ENCODE results near the gene ACAT1.
A peak's percentile ranks its signal among the peaks of the same experiment; 100 is the strongest.
"Not testable (repeated sequence)": the region's sequence is repeated elsewhere in the genome, so short reads cannot be mapped to it uniquely, and the experiment has no call there.

Gene ACAT1

DNA sequence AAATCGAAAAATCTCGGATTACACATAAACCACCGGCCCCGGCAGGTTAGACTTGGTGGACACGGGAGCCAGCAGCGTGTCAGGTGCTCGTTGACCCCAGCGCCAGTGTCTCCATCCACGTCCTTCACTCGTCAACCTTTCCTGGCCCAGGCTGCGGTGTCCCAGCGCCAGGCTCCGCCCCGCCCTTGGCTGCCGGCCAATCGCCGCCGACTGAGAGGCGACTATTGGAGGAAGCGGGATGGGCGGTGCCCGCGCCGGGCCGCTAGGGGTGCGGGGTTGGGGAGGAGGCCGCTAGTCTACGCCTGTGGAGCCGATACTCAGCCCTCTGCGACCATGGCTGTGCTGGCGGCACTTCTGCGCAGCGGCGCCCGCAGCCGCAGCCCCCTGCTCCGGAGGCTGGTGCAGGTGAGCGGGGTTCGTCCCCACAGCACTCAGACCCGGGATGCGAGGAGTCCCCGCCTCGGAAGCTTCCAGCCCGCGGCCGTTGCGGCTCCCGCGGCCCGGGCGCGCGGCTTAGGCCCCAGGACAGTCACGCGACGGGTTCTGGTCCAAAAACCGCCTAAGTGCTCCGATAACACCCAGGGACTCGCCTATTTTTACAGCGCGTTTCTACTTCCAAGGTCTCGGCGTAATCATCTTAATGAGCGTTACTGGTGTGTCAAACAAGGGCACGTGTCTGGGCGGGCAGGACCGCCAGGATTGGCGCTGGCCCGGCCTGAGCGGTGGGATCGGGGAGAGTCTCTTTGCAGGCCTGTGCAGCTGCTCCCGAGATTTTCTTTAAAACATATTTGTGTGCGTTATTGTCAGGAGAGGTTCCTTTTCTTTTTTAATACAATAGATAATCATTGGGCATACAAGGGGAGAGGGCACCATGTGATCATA lies at the start of gene ACAT1:
Gene ACAT1, plus strand, starts transcription at position 294 of the 882 bp plus-strand sequence. Its CDS starts 40 bp downstream, at position 334.
- DNase-seq: peak; percentile 97

GRCh38 chr11:108084811-108085210 lies 36.6 kb upstream of the ACAT1 start:
- DNase-seq: no peak

GRCh38 chr11:108085672-108086071 lies 35.7 kb upstream of the ACAT1 start:
- no peak for DNase-seq

DNA sequence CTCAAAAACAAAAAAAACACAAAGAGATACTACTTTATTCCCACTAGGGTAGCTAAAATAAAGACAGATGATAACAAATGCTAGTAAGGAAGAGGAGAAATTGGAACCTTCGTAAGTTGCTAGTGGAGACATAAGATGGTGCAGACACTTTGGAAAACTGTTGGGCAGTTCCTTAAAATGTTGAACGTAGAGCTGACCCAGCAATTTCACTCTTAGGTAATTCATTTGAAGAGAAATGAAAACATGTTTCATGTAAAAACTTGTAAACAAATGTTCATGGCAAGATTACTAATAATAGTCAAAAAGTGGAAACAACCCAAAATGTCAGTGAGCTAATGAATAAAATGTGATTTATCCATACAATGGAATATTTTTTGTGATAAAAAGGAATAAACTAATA lies 29.2 kb upstream of the ACAT1 start:
- no peak for DNase-seq

GRCh38 chr11:108093128-108093904 lies 28.1 kb upstream of the ACAT1 start:
- DNase-seq: no peak

- no peak for DNase-seq
These were observed 24.2 kb upstream of the ACAT1 start for GRCh38 chr11:108097179-108097578.

- DNase-seq: no peak
These were observed 20.1 kb upstream of the ACAT1 start for GRCh38 chr11:108101090-108101775.

DNA sequence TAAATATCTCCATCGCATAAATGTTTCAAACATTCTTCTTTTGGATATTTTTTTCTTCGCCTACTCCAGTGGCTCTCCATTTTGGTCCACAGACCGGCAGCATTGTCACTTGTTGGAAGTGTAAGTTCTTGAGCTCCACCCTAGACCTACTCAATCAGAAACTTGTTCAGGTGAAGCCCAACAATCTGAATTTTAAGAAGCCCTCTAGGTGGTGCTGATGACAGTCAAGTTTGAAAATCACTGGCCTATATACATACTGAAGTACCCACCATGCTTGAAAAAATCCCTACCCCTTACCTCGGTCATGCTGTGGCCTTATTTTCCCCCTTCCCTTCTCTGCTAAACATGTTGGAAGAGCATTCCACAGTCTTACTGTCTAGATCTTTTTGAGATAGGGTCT lies 10.2 kb upstream of the ACAT1 start:
- no peak for DNase-seq

- no peak for DNase-seq
These were observed 9.3 kb upstream of the ACAT1 start for GRCh38 chr11:108112057-108112456.

- DNase-seq: no peak
These were observed 5.7 kb upstream of the ACAT1 start for GRCh38 chr11:108115500-108116140.

DNA sequence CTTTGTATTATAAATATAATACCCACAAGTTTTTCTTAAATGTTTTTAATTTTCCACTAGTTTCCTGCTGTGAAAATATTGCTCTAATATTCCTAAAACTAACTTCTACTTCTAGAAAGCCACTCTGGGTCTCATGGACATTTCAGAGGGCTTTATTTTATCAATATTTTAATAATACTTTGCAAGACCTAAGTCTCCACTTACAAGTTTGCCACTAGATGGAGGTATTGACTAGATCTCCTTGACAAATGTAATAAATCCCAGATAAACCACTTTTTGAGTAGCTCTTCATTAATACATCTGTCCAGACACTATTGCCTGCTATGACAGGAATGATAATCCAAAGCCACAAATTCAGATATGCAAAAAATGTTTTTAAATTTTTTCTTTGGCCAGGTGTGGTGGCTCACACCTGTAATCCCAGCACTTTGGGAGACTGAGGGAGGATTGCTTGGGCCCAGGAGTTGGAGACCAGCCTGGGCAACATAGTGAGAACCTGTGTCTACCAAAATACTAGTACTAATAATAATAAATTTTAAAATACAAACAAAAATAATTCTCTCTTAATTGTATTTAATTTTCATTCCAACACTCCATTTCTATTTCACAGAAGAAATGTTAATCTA lies 3.5 kb upstream of the ACAT1 start:
- DNase-seq: no peak

- DNase-seq: not testable (repeated sequence)
These were observed 462 bp upstream of the ACAT1 start for GRCh38 chr11:108120936-108121273.

- DNase-seq: no peak
These were observed 830 bp downstream of the ACAT1 start for GRCh38 chr11:108122166-108122628.

DNA sequence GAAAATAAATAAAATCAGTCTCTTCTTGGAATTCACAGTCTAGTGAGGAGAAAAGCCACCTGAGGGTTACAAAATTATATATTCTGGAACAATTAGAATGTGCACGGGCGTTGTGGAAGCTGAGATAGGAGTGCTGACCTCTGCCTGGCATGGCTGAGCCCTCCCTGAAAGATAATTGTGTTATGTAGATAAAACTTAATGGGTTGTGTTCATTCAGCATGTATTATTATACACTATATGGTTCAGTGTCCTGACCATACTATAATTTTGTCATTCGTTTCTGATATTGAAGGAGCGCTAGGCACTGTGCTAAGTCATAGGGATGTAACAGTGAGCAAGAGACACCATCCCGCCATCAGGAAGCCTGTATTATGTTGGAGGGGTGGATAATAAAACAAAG lies 3.7 kb downstream of the ACAT1 start:
- no peak for DNase-seq

GRCh38 chr11:108128772-108129171 lies 7.4 kb downstream of the ACAT1 start:
- no peak for DNase-seq

DNA sequence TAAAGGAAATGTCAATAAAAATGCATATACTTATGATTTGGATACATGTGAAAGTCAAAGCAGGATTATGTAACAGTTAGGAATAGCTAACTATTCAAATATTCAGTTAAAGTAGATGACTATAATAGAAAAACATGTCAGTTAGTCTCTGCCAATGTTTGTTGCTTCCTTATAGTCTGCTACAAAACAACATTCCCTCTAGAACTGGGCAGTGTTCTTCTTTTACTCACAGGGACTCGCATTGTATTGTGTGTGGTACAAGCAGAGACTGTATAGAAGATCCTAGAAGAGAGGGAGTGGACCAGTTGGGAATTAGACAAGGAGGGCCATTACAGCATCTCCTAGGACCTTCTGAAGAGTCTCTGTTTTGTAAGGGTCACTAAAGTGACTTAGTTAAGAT lies 10.6 kb downstream of the ACAT1 start:
- no peak for DNase-seq

DNA sequence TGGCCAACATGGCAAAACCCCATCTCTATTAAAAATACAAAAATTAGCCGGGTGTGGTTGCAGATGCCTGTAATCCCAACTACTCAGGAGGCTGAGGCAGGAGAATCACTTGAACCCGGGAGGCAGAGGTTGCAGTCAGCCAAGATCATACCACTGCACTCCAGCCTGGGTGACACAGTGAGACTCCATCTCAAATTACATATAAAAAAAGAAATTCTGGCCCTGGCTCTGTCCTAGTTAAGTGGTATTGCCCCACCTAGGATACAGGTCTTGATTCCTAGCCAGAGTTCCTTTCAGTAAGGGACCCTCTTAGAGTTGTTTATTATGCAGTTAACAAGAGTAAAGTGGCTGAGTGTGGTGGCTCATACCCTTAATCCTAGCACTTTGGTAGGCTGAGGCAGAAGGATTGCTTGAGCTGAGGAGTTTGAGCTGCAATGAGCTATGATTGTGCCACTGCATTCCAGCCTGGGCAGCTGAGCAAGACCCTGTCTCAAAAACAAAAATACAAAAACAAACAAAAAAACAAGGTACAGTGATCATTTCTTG lies 11.7 kb downstream of the ACAT1 start:
- DNase-seq: not testable (repeated sequence)

GRCh38 chr11:108135845-108136544 lies 14.6 kb downstream of the ACAT1 start:
- DNase-seq: peak; percentile 42

- no peak for DNase-seq
These were observed 15.8 kb downstream of the ACAT1 start for GRCh38 chr11:108137212-108137611.

DNA sequence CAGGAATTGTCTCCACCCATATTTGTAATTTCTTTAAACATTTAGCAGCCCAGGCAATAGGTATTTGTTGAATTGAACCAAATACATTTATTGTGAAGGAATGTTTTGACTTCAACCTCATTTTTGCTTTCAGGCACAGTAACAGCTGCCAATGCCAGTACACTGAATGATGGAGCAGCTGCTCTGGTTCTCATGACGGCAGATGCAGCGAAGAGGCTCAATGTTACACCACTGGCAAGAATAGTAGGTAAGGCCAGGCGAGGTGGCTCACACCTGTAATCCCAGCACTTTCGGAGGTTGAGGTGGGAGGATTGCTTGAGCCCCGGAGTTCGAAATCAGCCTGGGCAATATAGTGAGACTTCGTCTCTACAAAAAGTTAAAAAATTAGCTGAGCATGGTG lies 20.9 kb downstream of the ACAT1 start:
- DNase-seq: no peak

- DNase-seq: no peak
These were observed 23.2 kb downstream of the ACAT1 start for GRCh38 chr11:108144615-108145014.
